T-helper 1 cell treated with Interleukin-12 subunit alpha and Interleukin-12 subunit beta and Interleukin-4 antibody, amounts not matched to agents 30 μg/mL and 1 μg/mL, for 36 hours (primary cell): ENCODE results near the gene AMER2.

ENCODE experiments used
- H3K27ac Mint-ChIP-seq: one replicate; pipeline ENCODE4 v1.8.0; 2021; ENCODE audit warnings: mild to moderate bottlenecking, mixed read lengths
- H3K27me3 Mint-ChIP-seq: one replicate; pipeline ENCODE4 v1.8.0; 2021; ENCODE audit warnings: low read depth, mixed read lengths
- H3K36me3 Mint-ChIP-seq: one replicate; pipeline ENCODE4 v1.8.0; 2021; ENCODE audit warnings: low read depth, mixed read lengths
- H3K4me1 Mint-ChIP-seq: one replicate; pipeline ENCODE4 v1.8.0; 2021; ENCODE audit warnings: low read depth, mixed read lengths
- H3K4me3 Mint-ChIP-seq: one replicate; pipeline ENCODE4 v1.8.0; 2021; ENCODE audit warnings: mild to moderate bottlenecking, moderate library complexity, mixed read lengths
- H3K9me3 Mint-ChIP-seq: one replicate; pipeline ENCODE4 v1.8.0; 2021; ENCODE audit warnings: mixed read lengths

The AMER2 gene

DNA sequence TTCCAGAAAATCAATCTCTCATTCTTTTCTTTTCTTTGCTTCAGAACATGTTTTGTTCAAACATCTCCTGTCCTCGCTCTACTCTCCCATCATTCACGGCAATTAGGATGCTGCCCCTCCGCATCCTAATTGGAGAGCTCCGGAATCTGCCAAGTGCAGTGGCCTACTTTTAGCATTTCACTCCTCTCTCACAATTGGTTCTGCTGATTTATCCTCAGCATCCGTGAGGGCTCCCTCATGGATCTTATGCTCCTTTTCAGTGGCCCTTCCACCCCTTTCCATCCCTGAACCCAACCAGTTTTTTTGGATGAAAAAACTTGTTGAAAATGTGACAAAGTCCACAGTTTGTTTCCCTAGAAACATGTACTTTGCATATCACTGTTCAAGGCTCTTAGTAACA, 22.4 kb downstream of the AMER2 start:
- Mint-ChIP-seq H3K9me3 (no peaks in the 10 kb centered on the region), H3K36me3 (no peaks in the 10 kb centered on the region), H3K4me1 (no peaks in the 10 kb centered on the region), H3K4me3 (no peak overlapping the region), H3K27ac (no peak overlapping the region), H3K27me3 (peaks cover 17% of the 10 kb centered on the region)

DNA sequence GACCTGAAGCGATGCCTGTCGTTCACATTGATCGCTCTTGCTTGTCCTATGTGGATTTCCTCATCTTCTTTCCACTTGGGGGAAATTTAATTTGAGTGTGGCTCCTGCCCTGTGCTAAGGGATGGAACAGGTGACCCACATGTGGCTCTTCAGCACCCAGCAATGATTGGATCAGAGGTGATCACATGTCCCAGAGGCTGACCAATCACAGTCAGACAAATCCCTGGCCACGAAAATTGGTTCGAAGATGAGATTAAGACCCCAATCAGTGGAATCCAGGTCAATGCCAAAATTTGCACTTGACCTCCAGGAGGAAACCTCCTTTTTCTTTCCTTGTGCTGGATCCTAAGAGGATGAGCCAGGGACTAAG, 23.7 kb downstream of the AMER2 start:
- no peak overlapping the region for H3K4me3 Mint-ChIP-seq
- H3K27ac Mint-ChIP-seq: no peak overlapping the region
- H3K4me1 Mint-ChIP-seq: no peaks in the 10 kb centered on the region
- H3K27me3 Mint-ChIP-seq: peaks cover 14% of the 10 kb centered on the region
- no peaks in the 10 kb centered on the region for H3K36me3 Mint-ChIP-seq
- H3K9me3 Mint-ChIP-seq: no peaks in the 10 kb centered on the region

DNA sequence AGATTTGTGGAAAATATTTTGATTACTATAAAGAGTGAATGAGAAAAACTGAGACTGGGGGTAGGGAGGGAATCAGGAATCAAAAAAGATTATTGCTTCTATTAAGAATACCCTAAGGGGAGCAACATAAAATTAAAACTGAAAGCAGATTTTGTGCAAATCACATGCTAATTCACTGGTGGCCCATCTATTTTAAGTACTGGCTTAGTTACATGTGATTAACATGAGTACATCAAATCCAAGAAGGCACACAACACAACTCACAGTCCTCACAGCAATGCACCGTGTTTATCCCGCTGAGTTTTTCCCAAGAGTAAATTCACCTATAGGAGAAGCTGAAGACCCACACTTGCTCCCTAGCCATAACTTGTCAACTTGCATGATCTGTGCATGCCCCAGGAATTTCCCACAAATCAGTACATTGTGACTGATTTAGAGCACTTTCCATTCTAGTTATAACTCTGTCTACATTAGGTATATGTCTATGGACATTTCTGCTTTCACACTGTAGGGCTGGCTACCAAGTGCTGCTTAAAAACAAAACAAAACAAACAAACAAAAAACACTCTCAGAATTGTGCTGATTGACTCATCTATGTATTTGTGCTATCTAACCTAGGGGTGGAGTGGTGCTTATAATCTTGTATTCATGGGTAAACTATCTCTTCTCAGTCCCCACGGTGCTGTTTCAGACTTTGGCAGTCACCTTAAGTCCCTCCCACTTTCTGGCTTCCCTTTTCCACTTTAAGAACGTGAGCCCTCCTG, 24.3 kb downstream of the AMER2 start:
- no peaks in the 10 kb centered on the region for H3K9me3 Mint-ChIP-seq
- H3K27me3 Mint-ChIP-seq: peaks cover 12% of the 10 kb centered on the region
- H3K36me3 Mint-ChIP-seq: no peaks in the 10 kb centered on the region
- H3K4me1 Mint-ChIP-seq: no peaks in the 10 kb centered on the region
- no peak overlapping the region for H3K27ac Mint-ChIP-seq
- H3K4me3 Mint-ChIP-seq: no peak overlapping the region

DNA sequence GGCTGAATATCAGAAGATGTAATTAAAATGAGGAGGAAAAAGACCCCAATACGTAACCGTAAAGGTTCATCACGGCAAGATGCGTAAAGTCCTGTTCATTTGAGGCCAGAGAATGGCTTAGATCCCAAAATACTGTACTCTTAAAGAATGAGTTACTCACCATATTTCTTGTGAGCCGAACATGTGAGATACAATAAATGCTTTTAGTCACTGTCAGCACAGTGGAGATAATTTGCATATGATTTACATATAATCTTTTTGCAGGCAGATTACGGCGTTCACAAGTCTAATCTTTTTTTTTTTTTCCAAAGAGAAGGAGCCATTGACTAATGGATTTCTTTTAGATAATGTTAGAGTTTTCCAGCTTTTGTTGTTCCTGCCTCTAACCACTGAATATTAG, 28.4 kb downstream of the AMER2 start:
- H3K27ac Mint-ChIP-seq: no peak overlapping the region
- H3K9me3 Mint-ChIP-seq: no peaks in the 10 kb centered on the region
- H3K4me1 Mint-ChIP-seq: no peaks in the 10 kb centered on the region
- no peak overlapping the region for H3K4me3 Mint-ChIP-seq
- no peaks in the 10 kb centered on the region for H3K36me3 Mint-ChIP-seq
- H3K27me3 Mint-ChIP-seq: peaks cover 10% of the 10 kb centered on the region

DNA sequence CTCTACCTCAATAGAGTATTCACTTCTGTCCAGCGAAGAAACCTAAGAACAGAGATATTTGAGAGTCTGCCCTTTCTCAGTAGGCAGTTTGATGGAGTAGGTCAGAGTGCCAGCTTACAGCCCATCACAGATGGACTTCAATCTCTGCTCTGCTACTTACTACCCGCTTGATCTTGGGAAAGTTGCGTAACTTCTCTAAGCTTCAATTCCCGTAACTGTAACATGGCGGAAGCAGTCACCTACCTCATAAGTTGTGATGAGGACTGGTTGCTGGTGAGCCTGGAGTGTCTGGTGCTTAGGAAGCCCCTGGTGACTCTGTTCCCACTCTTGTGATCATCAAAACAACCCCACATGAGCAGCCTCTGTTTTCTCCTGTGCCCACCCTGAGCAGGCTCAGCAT, 31.0 kb downstream of the AMER2 start:
- Mint-ChIP-seq H3K9me3 (no peaks in the 10 kb centered on the region), H3K4me1 (no peaks in the 10 kb centered on the region), H3K27me3 (peaks cover 23% of the 10 kb centered on the region), H3K36me3 (no peaks in the 10 kb centered on the region), H3K27ac (no peak overlapping the region), H3K4me3 (no peak overlapping the region)

DNA sequence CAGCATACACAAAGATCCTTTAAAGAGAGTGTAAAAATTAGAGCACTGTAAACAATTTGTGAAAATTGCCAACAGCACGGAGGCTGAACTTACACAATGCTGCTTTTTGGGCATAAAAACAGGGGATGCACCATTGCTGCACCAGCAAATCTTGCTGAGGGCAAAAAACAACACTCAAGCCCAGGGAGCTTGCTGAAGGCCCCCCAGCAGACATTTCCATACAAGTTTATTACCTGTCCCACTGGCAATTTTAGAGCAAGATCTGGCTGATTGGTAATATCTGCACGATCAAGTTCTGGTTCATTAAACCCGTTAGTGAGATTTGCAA, 34.3 kb downstream of the AMER2 start:
- Mint-ChIP-seq H3K36me3 (no peaks in the 10 kb centered on the region), H3K4me3 (no peak overlapping the region), H3K27ac (no peak overlapping the region), H3K9me3 (no peaks in the 10 kb centered on the region), H3K27me3 (peaks cover 27% of the 10 kb centered on the region), H3K4me1 (no peaks in the 10 kb centered on the region)

DNA sequence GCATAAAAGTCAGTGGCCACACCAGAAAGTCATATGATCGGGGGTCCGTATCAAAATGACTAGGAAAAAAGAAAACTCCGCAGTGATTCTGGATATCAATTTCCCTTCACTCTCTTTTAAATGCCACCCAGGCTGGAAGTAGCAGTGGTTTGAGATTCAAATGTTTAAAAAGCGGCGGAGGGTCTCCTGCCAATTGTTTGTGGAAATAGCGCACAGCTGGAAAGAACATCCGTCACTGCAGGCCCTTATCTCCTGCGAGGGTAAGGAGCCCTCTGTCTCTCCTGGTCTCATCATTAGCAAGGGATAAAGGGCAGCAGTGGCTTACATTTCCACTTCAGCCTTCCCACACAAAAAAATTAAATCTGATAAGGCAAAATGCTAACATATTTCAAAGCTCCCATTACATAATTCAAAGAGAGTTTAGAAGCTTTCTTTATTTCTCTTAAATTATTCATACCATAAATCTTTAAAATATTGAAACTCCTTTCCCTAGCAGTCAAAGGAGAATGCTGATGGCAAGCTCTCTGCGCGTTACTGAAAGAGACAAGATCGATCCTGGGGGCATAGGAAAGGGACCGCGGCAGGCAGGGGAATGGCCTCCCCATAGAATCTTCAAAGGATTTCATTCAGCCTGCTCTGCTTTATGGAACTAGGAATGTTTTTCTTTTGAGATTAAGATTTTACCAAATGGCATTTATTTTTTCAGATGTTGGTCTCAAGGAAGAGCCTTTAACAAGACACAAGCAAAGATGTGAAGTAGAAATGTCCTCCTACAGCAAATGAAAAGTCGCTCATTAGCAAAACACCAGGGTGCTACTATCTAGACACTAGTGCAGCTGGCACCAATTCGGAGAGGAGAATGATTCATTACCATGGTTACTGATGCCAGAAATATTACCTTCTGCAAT, 35.0 kb downstream of the AMER2 start:
- H3K9me3 Mint-ChIP-seq: no peaks in the 10 kb centered on the region
- H3K36me3 Mint-ChIP-seq: no peaks in the 10 kb centered on the region
- no peak overlapping the region for H3K4me3 Mint-ChIP-seq
- peaks cover 27% of the 10 kb centered on the region for H3K27me3 Mint-ChIP-seq
- H3K4me1 Mint-ChIP-seq: no peaks in the 10 kb centered on the region
- no peak overlapping the region for H3K27ac Mint-ChIP-seq

DNA sequence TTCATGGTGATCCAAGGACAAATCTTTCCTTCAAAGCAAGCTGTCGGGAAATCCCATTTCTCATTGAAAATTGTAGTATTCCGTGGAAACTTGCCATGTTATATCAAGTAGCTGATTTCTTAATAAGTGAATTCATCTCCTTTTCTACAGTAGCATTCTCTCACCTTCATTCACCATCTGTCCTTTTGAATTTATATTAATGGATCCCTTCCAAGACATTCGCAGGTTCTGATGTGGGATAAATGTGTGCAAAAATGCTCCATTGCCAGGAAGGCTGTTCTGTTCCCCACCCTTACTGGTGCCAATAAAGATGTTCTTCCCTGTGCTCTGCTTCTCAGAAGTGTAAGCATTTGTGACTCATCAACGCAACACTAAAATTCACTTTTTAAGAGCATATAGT, 36.2 kb downstream of the AMER2 start:
- H3K9me3 Mint-ChIP-seq: no peaks in the 10 kb centered on the region
- H3K36me3 Mint-ChIP-seq: no peaks in the 10 kb centered on the region
- H3K27ac Mint-ChIP-seq: no peak overlapping the region
- H3K4me3 Mint-ChIP-seq: no peak overlapping the region
- peaks cover 24% of the 10 kb centered on the region for H3K27me3 Mint-ChIP-seq
- H3K4me1 Mint-ChIP-seq: no peaks in the 10 kb centered on the region

DNA sequence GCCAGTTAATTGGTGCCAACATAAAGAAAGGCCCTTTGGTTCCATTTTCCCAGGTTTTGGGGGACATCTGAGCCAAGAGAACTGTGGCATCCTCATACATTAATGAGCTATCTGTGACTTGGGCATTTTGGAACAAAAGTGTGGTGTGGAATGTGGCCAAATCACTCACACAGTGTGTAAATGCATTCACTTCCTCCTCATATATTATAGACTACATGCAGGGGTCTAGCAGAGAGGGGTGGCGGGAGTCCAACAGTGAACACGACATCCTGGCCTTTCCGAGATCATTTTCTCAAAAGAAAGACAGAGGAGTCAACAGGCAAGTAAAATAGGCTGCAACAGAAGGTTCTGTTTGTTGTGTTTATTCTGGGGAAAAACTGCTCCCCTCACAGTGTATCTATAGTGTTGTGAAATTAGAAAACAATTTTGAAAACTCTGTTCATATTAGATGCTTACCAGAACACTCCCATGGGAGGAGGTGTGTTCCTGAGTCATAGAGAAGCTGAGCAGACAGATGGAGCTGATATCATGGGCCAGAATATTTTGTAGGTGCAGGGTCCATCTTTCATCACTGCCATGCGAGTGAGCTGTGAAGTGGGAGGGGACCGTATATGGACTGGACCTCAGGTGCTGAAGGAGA, 39.2 kb downstream of the AMER2 start:
- Mint-ChIP-seq H3K27me3 (peaks cover 21% of the 10 kb centered on the region), H3K36me3 (no peaks in the 10 kb centered on the region), H3K4me3 (no peak overlapping the region), H3K9me3 (no peaks in the 10 kb centered on the region), H3K27ac (no peak overlapping the region), H3K4me1 (no peaks in the 10 kb centered on the region)

DNA sequence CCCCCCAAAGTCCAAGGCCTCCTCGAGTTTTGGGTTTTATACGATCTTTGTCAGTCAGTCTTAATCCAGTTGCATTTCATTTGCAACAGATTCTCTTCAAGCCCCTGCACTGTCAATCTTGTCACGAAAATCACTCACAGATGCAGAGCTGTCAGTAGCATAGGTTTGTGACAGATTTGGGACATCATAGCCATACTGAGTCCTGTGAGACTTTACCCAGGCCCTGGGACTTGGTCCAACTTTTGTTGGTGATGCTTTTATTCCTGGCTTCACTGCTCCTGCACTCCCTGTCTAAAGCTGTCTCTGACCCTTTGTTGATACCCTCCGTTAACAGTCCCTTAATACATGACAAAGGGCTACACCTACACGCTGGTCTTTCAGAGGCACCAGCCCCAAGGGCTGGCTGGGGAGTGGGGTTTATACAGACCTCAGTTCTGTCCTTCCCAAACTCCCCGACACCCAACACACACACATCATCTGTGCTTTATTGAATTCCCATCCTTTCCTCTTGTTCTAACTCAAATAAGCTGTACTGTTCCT, 40.1 kb downstream of the AMER2 start:
- H3K27me3 Mint-ChIP-seq: peaks cover 12% of the 10 kb centered on the region
- no peaks in the 10 kb centered on the region for H3K36me3 Mint-ChIP-seq
- no peak overlapping the region for H3K27ac Mint-ChIP-seq
- no peaks in the 10 kb centered on the region for H3K4me1 Mint-ChIP-seq
- no peak overlapping the region for H3K4me3 Mint-ChIP-seq
- H3K9me3 Mint-ChIP-seq: no peaks in the 10 kb centered on the region

DNA sequence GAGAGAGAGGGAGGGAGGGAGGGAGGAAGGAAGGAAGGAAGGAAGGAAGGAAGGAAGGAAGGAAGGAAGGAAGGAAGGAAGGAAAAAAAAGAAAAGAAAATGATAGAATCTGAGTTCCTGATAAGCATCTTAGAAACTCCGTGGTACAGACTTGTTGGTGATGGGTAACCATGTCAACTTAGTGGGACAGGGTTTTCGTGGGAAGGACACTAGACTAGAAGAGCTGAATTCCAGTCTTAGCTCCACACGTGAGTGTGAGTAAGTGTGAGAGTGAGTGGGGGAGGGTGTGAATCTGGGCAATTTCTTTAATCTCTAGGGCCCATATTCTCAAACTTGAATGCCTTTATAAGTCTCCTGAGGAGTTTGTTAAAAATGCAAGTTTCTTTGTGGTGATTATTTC, 41.1 kb downstream of the AMER2 start:
- H3K9me3 Mint-ChIP-seq: no peaks in the 10 kb centered on the region
- H3K4me1 Mint-ChIP-seq: no peaks in the 10 kb centered on the region
- no peak overlapping the region for H3K27ac Mint-ChIP-seq
- H3K36me3 Mint-ChIP-seq: no peaks in the 10 kb centered on the region
- peaks cover 10% of the 10 kb centered on the region for H3K27me3 Mint-ChIP-seq
- H3K4me3 Mint-ChIP-seq: no peak overlapping the region

DNA sequence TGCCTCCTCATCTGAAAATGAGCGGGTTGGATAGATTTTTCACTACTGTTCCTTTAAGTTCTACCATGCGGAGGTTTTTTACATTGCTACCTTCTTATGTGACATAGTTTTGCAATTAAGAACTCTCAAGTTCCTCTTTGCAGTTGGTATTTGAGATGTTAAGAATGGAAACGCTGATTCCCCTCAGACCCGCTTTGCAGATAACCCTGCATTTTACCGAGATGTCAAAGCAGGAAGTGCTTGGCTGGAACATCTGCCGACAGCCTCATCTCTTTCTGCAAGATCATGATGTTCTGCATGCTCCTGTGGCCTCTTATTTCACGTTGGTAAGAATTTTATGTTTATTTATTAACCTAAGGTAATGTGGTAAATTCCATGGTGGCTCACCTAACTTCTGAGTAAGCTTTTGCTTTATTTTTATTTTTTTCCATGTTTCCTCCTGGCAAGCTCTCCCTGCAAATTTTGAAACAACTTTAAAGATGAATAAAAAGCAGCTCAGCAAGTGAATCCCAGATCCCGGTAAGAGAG, 53.6 kb downstream of the AMER2 start:
- Mint-ChIP-seq H3K27ac (no peak overlapping the region), H3K27me3 (peaks cover 34% of the 10 kb centered on the region), H3K9me3 (no peaks in the 10 kb centered on the region), H3K4me1 (no peaks in the 10 kb centered on the region), H3K4me3 (no peak overlapping the region), H3K36me3 (no peaks in the 10 kb centered on the region)

DNA sequence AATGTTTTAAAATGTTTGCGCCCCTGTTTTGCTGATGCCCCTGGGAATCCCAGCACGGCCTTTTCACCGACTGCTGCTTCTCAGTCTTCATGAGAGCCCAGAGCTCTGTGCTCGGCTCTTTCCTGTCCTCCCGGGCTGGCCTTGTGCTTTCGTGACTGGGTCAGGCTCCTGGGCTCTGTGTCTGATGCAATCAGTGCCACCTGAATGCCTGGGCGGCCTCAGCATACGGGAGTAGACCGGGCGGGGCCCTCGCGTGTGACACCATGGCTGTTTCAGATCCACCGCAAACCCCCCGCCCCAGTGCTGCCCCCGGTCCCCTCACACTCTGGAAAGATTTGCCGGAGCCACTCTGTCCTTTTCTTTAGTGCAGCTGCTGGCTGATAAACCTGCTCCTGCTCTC, 54.8 kb downstream of the AMER2 start:
- Mint-ChIP-seq H3K4me3 (no peak overlapping the region), H3K27me3 (peaks cover 38% of the 10 kb centered on the region), H3K9me3 (no peaks in the 10 kb centered on the region), H3K4me1 (no peaks in the 10 kb centered on the region), H3K27ac (no peak overlapping the region), H3K36me3 (no peaks in the 10 kb centered on the region)

DNA sequence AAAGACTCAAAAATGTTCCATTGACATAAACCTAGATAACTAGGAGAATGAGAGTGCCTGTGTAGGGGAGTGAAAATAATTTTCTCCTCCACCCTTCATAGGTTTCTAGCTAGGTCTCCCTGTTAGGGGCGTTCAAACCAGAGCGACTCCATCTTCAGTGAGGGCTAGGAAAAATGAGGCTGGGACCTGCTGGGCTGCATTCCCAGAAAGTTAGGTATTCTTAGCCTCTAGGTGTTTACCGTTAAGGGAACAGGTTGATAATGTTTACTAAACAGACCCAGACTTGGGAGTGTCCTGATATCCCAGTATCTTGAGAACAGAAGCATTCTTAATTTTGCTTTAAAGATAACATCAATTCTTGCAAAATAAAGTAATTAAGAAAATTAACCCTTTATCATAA, 56.0 kb downstream of the AMER2 start:
- Mint-ChIP-seq H3K36me3 (no peaks in the 10 kb centered on the region), H3K27me3 (peaks cover 29% of the 10 kb centered on the region), H3K9me3 (no peaks in the 10 kb centered on the region), H3K27ac (no peak overlapping the region), H3K4me3 (no peak overlapping the region), H3K4me1 (no peaks in the 10 kb centered on the region)
